Measurements from ENCODE around the gene CAPN2.

The CAPN2 gene

DNA sequence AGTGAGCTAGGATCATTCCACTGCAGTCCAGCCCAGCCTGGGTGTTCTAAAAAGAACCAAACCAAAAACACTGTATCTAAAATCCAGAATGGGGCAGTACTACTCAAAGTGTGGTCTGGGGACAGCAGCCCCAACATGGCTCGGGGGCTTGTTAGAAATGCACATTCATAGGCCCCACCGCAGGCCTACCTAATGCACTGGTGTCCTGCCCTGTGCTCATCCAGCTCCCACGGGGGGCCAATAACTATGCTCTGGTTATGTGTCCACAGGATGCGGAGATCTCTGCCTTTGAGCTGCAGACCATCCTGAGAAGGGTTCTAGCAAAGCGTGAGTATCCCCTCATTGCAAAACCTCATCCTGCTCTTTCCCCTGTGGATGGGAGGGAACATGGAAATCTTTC is 51.5 kb downstream of the CAPN2 start:
- DNase-seq = no peak

DNA sequence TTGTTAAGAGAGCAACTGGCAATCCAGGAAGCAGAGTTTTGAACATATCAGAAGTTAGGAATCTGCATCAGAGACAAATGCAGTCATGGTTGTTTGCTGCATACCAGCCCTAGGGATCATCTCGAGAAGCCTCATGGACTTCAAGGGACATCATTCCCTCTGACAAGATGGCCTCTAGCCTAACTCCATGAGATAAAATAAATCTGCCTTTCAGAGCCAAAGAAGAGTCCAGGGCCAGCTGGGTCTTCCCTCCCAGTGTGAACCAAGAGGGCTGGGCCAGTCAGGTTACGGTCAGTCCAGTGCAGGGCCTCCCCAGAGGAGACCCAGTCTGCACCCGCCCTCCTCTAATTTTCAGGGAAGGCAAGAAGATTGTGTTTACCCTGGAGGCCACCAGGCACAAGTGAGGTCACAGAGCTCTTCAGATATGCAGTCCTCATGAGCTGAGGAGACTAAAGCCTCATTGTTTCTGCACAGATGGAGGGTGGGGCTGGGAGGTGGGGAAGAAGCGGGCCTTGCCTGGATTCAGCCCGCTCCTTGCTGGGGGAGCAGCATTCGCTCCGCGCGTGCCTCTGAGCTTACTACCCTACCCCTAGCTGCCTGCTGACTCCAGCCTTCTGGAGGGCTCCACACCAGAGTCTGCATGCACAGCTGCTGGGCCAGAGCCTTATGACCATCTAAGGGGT is 52.8 kb downstream of the CAPN2 start:
- DNase-seq = no peak

DNA sequence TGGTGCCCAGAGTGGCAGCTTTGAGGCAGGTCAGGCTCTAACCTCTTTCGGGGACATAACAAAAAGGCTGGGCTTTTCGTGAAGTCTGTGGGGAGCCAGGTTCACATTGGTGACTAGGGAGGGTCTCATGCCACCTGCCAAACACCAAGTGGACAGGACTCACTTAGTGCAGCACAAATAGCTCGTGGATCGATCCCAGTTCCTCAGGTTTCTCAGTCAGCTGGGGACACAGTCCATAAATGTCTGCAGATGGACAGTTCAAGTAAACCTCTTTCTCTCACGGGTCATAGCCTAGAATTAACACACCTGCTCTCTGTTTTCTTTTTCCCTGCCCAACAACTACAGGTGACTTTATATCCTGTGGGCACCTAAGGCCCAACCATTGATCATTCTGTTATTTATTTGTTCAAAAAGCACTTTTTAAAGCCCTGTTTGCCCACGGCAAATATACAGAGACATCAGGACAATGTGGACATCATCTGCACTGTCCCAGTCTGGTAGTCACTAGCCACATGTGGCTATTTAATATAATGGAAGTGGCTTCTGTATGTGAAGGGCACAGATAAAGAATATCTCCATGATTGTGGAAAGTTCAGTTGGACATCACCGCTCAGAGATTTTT is 53.5 kb downstream of the CAPN2 start:
- no peak for DNase-seq

DNA sequence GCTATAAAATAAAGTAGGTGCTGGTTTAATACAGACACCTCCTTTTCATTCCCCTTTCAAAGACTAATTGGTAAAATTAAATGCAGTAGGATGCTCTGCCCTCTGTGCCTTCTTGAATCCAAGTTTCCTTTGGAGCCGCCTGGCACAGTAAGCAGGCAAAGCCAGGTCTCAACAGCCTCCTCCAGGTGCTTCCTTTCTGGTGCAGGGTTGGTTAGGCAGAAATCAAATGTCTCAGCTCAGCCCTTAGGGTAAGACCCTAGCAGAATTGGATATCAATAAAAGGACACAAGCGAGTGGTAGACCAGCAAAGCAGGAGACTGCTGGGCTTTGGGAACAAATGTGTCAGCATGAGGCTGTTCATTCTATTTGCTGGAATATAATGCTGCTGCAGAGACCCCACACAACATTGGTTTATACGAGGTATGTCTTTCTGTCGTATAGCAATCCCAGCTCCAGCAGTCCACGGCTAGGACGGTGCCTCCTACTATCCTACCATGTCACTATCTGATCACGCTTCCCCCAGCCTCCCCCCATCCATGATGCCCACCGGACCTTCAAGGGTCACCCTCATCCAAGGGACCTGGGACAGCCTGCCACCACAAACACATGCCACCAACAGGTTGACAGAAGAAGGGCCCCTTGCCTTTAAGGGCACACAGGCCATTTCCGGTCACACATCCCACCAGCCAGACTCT is 58.4 kb downstream of the CAPN2 start:
- DNase-seq = no peak

DNA sequence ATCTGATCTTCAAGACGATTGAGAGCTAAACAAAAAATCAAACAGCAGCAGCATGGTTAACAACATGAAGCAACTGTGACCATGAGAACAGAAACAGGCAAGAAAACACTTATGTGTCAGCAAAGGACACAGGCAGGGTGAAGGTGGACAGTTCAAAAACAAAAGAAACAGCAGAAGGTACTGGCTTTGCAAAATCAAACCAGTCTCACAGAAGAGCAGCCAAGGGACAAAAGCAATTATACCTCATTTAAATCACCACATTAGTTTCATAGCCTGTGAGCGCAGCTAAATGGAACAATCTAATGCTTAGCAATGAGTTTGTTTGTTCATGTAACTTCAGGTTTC is 59.1 kb downstream of the CAPN2 start:
- no peak for DNase-seq

DNA sequence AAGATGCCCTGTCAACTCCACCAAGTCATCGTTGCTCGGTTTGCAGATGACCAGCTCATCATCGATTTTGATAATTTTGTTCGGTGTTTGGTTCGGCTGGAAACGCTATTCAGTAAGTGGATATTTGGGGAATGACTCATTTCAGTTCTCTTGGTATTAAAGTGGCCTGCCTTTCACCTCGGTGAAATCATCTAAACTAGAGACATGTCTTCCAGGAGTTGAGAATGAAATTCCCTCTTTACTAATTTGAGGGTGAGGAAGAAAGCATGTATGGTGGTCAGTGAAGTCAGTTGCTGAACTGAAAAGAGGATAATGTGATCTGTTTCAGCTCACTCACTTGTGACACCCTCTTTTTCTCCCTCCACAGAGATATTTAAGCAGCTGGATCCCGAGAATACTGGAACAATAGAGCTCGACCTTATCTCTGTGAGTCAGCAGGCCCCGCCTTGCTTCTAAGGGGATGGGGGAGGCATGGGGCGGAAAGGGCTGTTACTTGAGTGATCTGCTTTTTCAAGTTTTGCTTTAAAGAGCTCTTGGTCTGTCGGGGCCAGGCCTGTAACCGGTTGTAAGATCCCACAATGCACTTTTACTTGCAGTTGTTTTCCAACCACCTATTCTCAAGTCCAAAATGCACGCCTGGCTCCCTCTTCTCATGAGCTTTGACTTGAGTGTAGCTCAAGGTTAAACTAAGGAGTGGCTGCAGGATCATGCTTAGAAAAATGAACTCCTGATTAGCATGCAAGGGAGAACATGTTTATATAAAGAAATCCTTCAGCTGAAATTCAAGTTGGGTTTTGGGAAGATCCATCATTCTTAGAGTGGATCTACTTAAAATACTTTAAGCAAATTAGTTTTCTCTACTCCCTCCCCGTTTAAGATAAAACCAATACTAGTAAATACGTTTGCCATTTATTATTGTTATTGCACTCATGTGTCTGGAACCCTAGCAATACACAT is 59.8 kb downstream of the CAPN2 start:
- DNase-seq = peak; percentile 64

DNA sequence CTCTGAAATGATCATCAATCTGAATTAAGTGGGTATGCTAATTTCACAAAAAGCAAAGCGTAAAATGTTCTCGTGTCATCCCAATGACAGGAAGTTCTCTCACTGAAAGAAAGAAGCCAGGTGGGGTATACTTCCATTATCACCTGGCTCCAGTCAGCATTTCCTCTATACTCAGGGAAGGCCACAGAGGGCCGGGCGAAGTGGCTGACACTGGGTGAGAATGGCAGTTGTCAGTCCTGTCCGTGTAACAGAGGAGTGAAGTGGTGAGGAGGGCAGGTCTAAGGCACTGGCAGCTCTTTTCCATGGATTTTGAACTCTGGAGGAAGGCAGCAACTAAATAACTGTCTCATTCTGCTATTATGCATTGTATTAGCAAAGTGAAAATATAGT is 60.4 kb downstream of the CAPN2 start:
- no peak for DNase-seq

DNA sequence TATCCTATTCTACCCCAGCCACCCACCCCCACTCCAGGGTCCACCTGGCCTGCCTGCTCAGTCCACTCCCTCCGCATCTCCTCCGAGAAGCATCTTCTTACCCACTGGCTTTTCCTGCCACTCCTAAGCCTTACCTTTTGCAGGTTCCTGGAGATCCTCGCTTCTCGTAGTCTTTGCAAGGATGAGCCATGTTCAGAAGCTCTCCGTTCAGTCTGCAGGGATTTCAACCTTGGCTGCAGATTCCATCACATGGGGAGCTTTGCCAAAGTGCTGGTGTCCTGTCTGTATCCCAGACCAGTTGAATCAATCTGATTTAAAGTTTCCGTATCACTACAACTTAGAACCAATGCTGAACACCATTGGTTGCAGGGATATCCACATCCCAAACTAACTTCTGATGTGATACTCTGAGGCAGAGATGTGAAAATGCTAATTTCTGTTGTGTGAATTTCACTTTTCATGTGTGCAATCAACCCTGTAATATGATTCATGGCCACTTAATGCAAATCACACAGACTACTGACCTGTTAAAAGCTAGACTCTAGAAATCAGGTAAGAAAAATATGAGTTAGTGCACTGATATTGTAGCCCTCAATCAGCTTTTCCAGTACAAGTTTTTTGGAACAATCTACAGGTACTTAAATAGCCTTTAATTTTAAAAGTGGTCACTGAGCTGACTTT is 61.9 kb downstream of the CAPN2 start:
- DNase-seq = no peak

DNA sequence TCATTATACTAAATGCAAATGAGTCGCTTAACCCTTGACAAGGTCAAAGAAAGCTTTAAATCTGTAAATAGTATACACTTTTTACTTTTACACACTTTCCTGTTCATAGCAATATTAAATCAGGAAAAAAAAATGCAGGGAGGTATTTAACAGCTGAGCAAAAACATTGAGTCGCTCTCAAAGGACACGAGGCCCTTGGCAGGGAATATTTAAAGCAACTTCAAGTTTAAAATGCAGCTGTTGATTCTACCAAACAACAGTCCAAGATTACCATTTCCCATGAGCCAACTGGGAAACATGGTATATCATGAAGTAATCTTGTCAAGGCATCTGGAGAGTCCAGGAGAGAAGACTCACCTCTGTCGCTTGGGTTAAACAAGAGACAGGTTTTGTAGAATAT is 62.7 kb downstream of the CAPN2 start:
- DNase-seq = no peak

DNA sequence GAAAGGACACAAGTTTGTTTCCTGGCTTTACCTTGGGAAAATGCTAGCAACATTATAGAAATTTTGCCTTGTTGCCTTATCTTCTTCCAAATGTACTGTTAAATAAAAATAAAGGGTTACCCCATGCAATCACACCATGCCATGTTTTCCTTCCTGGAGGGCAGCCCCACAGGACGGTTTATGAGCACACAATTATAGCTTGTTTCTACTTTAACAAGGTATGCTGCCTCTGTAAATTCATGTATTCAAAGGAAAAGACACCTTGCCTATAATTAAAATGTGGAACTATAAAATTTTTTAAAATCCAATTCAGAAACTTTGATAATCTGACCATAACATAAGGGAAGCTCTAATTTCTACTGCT is 63.4 kb downstream of the CAPN2 start:
- DNase-seq = no peak

DNA sequence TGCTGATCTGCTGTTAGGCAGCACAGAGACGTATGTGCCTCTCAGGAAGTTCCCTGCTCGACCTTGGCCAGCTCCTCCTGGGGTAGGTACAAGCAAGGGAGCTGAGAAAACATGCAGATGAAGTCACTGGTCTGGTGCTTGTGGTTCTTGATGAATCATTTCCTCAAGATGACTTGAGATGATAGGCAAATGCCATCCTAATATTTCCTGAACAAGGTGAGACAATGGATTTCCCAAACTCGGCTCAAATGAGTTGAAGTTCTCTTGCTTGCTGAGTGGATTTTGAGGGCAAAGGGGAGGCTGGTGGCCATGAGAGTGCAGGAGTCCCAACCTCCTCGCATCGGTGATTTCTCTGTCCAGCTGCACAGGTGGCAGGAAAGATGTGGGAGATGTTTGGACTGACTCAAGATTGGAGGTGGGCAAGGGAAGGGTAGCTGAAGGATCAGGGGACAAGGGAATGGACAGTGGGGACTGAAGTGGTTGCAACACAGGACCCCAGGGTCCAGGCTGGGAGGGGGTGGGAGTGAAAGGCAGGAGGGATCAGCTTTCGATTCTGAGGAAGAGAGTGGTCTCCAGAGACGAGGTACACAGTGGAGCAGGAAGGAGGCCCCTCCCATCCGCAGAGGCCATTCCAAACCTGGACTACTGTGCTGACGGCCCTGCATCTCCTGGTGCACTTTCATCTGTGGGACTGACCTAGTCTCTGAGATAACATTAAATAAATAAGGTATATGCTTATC is 63.9 kb downstream of the CAPN2 start:
- peak; percentile 78 for DNase-seq

DNA sequence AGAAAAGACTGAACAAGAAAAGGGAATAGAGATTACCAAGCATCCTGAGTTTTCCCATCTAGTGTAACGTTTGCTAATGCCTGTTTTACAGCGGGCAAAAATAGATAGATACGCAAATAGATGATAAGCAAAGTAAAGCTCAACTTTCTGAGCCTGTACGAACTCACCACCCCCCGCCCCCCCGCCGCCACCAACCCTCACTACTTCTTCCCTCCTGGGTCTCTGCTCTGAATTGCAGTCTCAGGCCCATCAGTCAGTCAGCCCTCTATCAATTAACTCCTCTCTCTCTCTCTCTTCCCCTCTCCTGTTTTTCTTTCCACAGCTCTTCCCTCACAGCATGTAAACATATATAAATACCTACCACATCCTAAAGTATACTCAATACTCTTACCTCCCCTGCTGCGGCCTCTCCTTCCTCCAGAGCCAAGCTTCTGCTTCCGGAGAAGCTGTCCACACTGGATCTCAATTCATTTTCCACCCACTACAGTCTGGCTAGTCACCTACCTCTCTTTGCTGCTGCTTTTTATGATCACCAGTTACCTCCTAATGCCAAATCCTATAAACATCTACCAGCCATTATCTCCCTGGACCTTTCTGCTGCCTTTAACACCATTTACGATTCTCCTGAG is 64.6 kb downstream of the CAPN2 start:
- no peak for DNase-seq

DNA sequence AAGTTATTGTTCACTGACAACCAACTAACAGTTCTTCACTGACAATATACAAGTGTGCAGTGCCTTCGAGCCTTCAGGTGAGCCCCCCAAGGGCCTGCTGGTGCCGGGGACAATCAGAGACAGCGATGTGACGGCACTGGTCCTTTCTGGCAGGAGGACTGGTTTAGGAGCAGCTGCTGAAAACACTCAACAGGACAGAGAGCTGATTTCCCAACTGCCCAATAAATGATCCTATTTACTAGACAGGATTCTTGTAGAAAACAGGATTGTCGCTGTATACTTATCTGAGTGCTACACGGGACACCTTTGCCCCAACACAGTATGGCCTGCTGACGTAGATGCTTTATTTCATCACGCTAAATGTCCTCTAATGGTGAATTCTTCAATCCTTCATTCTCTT is 68.0 kb downstream of the CAPN2 start:
- DNase-seq = no peak

DNA sequence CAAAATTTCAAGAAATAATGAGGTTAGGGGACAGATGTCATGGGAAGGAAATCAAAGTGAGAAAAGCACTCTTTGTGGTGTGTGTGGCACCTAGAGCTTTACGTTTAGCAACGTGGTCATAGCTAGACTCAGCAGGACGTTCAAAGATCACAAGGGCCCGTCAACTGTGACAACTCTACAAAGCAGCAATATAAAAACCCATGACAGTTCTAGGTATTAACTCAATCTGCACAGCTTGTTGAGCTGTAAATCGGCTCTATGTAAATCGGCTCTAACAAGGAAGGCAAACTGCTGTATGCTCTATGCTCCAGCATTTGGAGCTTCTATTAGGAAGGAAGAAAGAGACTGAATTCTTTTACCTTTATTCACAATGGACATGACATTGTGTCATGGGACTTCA is 68.6 kb downstream of the CAPN2 start:
- no peak for DNase-seq

DNA sequence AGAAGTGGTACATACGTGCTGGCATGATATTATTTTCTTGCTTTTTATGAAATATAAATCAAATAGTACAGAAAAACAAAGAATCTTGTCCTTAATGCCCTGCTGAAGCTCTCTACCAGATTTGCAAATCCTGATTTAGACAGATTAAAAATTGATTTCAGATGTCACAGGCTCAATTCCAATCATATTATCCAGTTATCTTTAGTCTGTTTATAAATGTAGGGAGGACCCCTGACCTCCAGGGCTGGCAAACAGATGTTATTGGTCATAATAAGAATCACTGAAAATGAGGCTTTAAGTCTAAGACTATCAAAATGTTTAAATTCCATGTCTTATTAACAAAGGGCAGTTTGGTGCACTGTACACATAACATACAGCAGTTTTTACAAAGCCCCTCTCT is 71.3 kb downstream of the CAPN2 start:
- DNase-seq = no peak

DNA sequence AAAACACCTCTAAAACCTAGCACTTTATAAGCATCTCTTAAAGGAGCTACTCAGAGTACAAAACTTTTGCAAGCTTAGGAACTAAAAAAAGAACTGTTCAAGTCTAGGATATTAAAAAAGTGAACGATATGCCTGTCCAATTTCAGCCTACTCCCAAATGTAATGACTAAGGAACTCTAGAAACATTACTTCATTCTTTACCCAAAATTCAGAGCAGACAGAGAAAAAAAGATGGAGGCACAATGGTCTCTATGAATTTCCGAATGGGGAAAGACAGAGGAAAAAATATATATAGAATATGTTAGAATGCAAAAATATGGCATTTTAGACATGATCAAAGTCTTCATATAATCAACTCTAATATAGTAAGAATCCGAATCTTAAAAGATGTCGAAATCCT is 72.2 kb downstream of the CAPN2 start:
- no peak for DNase-seq

DNA sequence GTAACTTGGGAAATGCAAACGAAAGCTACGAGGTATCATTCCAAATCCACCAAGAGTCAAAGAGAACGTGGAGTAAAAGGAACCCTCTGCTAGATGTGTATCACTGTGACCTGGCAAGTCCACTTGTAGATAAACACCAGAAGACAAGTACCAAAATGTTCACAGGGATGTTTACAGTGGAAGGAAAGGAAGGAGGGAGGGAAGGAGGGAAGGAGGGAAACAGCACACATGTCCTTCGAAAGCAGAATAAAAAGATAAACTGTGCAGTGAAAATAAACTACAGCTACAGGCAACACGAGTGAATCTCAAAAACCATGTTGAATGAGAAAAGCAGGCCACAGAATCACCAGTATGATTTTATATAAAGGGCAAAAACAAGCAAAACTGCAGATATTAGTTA is 73.5 kb downstream of the CAPN2 start:
- no peak for DNase-seq

DNA sequence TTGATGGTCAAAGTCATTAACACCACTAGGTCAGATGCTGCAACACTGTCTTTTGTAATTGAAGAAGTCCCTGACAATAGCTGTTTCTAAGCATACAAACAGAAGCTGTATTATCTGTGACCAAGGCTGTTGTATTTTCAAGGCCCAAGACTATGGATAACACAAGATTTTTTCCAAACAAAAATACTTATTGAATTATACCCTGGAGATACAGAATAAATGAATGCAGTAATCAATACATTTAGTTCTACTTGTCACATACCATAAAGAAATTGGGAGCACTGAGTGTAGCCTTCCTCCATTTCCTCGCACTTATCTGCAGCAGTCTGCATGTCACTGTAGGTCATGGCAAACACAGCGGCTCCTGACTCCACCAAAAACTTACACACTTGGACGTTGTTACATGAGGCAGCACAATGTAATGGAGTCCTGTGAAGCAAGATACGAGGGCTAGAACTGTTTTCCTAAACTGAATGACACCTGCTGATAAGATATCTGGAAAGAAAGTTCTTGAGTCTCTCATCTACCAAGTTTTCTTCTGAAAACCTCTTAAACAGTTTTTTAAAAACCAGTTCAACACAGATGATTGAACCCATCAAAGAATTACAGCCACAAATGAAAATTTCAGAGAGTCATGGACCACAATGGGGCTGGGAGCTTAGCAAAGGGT is 76.5 kb downstream of the CAPN2 start:
- no peak for DNase-seq

DNA sequence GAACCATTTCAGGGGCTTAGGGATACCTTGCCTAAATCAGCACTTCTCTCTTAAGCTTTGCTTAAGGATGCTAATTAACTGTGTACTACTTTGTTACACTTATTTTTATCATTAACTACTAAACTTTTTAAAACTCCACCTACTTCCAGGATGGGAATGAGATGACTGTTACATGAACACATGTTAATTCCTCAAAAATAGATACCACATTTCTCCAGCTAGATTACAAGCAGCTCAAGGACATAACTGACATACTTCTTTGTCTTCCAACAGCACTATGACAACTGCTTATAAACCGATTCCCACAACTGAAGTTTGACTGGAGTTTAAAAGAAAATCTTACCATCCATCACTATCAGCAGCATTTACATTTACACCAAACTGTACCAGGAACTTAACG is 79.7 kb downstream of the CAPN2 start:
- no peak for DNase-seq

DNA sequence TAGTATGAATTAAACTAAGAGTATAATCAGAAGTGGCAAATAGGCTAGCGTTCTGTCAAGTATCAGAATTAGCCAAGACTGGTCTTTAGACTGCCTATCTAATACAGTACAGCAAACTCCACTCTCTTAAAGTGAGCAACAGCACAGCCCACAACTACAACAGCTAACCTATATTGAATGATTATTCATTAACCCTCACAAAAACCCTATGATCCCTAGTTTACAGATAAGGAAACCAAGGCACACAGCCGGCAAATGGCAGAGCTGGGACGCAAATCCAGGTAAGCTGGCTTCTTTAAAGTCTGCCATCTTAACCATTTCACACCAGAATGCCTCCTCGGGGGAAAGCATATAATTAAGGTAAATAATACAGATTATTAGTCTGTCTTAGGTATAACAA is 81.4 kb downstream of the CAPN2 start:
- no peak for DNase-seq

Measured in activated CD4-positive, alpha-beta T cell treated with anti-CD3 and anti-CD28 coated beads, Interleukin-2, amount 50 U/mL, for 16 hours (primary cell).